Neuronal stem cell (in vitro differentiated cells): Measurements from ENCODE around the gene CIT.
A peak's percentile ranks its signal among the peaks of the same experiment; 100 is the strongest.

Experiments
- DNase-seq: peaks from one replicate; pipeline ENCODE4 v3.0.0-alpha.2; 2013; ENCODE audit warnings: low spot score
- H2AFZ ChIP-seq: one replicate; pipeline ENCODE4 v1.6.1; 2013; ENCODE audit warnings: mild to moderate bottlenecking, low read length, inconsistent platforms
- H2AK5ac ChIP-seq: 2 replicates; pipeline ENCODE4 v1.6.1; 2013; ENCODE audit warnings: low read depth, mild to moderate bottlenecking, inconsistent platforms, low read length, moderate library complexity, mixed read lengths
- H2BK120ac ChIP-seq: 2 replicates; pipeline ENCODE4 v1.6.1; 2013; ENCODE audit warnings: low read depth, mild to moderate bottlenecking, inconsistent platforms, low read length, moderate library complexity, mixed read lengths
- H2BK12ac ChIP-seq: one replicate; pipeline ENCODE4 v1.6.1; 2013; ENCODE audit warnings: low read length, inconsistent platforms
- H2BK15ac ChIP-seq: 2 replicates; pipeline ENCODE4 v1.6.1; 2013; ENCODE audit warnings: mild to moderate bottlenecking, low read length, inconsistent platforms, mixed read lengths
- H2BK5ac ChIP-seq: one replicate; pipeline ENCODE4 v1.6.1; 2013; ENCODE audit warnings: inconsistent platforms, mild to moderate bottlenecking, low read length, moderate library complexity
- H3K14ac ChIP-seq: one replicate; pipeline ENCODE4 v1.6.1; 2013; ENCODE audit warnings: low read length, inconsistent platforms
- H3K18ac ChIP-seq: 2 replicates; pipeline ENCODE4 v1.6.1; 2013; ENCODE audit warnings: low read length, inconsistent platforms
- H3K23ac ChIP-seq: 2 replicates; pipeline ENCODE4 v1.6.1; 2013; ENCODE audit warnings: low read depth, mild to moderate bottlenecking, mixed read lengths, low read length, inconsistent platforms; ENCODE audit not compliant: poor library complexity
- H3K27ac ChIP-seq: replicated peaks from 3 replicates; pipeline ENCODE4 v1.5.1; 2013; ENCODE audit warnings: low read length, inconsistent platforms
- H3K27me3 ChIP-seq, 3 experiments: 2 replicates each; pipeline ENCODE4 v1.6.1; 2013; ENCODE audit warnings: low read length in 3 of 3, mild to moderate bottlenecking in 2 of 3, inconsistent platforms in 1 of 3, low read depth in 1 of 3, mixed read lengths in 1 of 3, moderate library complexity in 1 of 3; ENCODE audit not compliant: control insufficient read depth in 3 of 3, insufficient read depth in 3 of 3
- H3K36me3 ChIP-seq, 2 donors: replicated peaks in 1 of 2; 2 replicates each; pipeline ENCODE4 v1.6.1; 2013; ENCODE audit warnings: low read length in 2 of 2; ENCODE audit not compliant: control insufficient read depth in 2 of 2, insufficient read depth in 2 of 2
- H3K4ac ChIP-seq: 2 replicates; pipeline ENCODE4 v1.6.1; 2013; ENCODE audit warnings: inconsistent platforms, mild to moderate bottlenecking, low read length, moderate library complexity
- H3K4me1 ChIP-seq, 2 donors: 1 replicate in 1 of 2; 2 replicates in 1 of 2; pipeline ENCODE4 v1.6.1; 2013; ENCODE audit warnings: low read length in 2 of 2, low read depth in 1 of 2; ENCODE audit not compliant: control insufficient read depth in 2 of 2, insufficient read depth in 1 of 2
- H3K4me2 ChIP-seq: one replicate; pipeline ENCODE4 v1.6.1; 2013; ENCODE audit warnings: mild to moderate bottlenecking, low read length, inconsistent platforms; ENCODE audit not compliant: insufficient read depth, poor library complexity, severe bottlenecking
- H3K4me3 ChIP-seq, 2 donors: 2 replicates each; pipeline ENCODE4 v1.5.1; 2013; ENCODE audit warnings: low read length in 2 of 2, mild to moderate bottlenecking in 2 of 2, inconsistent platforms in 1 of 2, moderate library complexity in 1 of 2
- H3K79me1 ChIP-seq: one replicate; pipeline ENCODE4 v1.6.1; 2013; ENCODE audit warnings: low read depth, mild to moderate bottlenecking, inconsistent platforms, low read length, moderate library complexity
- H3K9ac ChIP-seq: one replicate; pipeline ENCODE4 v1.6.1; 2013; ENCODE audit warnings: mild to moderate bottlenecking, low read depth, low read length, inconsistent platforms; ENCODE audit not compliant: poor library complexity
- H3K9me3 ChIP-seq, 2 donors: replicated peaks in 1 of 2; 2 replicates each; pipeline versions ENCODE3 to v1.6.1; 2013; ENCODE audit warnings: low read length in 2 of 2, mild to moderate bottlenecking in 2 of 2, inconsistent platforms in 1 of 2, low read depth in 1 of 2, mixed read lengths in 1 of 2, moderate library complexity in 1 of 2; ENCODE audit not compliant: control insufficient read depth in 2 of 2, insufficient read depth in 1 of 2
- H4K8ac ChIP-seq: one replicate; pipeline ENCODE4 v1.6.1; 2013; ENCODE audit warnings: low read depth, mild to moderate bottlenecking, inconsistent platforms, low read length, moderate library complexity
- H4K91ac ChIP-seq: one replicate; pipeline ENCODE4 v1.6.1; 2013; ENCODE audit warnings: low read length, low read depth, mild to moderate bottlenecking, inconsistent platforms; ENCODE audit not compliant: poor library complexity
- WGBS, 2 donors: extraction: QIAGEN DNeasy Blood & Tissue Kit; methylation state at CpG; one replicate each; pipeline ENCODE4 v1.1.7; 2013; ENCODE audit warnings: missing lambda C conversion rate in 2 of 2, mixed read lengths in 1 of 2; ENCODE audit not compliant: insufficient read length in 2 of 2, insufficient replicate concordance in 1 of 2; ENCODE audit errors: extremely low coverage in 2 of 2; 5-methylcytosine and 5-hydroxymethylcytosine counted together

Gene CIT

GRCh38 chr12:119679490-119679889 lies 197.6 kb downstream of the CIT start:
- peaks cover 49 to 81% of the 10 kb centered on the region in 2 donors for H3K36me3 ChIP-seq
- no peak overlapping the region for H2BK15ac ChIP-seq

GRCh38 chr12:119679081-119679480 lies 198.0 kb downstream of the CIT start:
- Histone ChIP-seq H3K18ac (no peak overlapping the region), H2AK5ac (no peak overlapping the region), H3K9ac (no peak overlapping the region), H3K4me2 (no peak overlapping the region), H2BK5ac (no peak overlapping the region), H3K36me3 (peaks cover 53 to 85% of the 10 kb centered on the region in 2 donors), H3K4me3 (no peak overlapping the region), H3K4me1 (no peaks in the 10 kb centered on the region), H3K14ac (no peak overlapping the region), H3K9me3 (no peaks in the 10 kb centered on the region), H2BK120ac (no peak overlapping the region), H3K4ac (no peak overlapping the region), H3K27me3 (no peaks in the 10 kb centered on the region), H2AFZ (no peak overlapping the region), H2BK12ac (no peak overlapping the region), H2BK15ac (no peak overlapping the region), H3K27ac (no peak overlapping the region), H3K23ac (no peak overlapping the region), H4K8ac (no peak overlapping the region), H3K79me1 (no peaks in the 10 kb centered on the region), H4K91ac (no peak overlapping the region)
- no peak for DNase-seq
- no CpG with 5 or more reads among the region's 5 CpGs for WGBS, 2 donors

More at GRCh38 chr12:119679490-119679889, 197.6 kb downstream of the CIT start:
- no peak for DNase-seq
- Histone ChIP-seq H3K27ac (no peak overlapping the region), H2BK5ac (no peak overlapping the region), H4K91ac (no peak overlapping the region), H2BK12ac (no peak overlapping the region), H3K23ac (no peak overlapping the region), H3K4me1 (no peaks in the 10 kb centered on the region), H3K4me3 (peak overlapping the region in 1 of 2 donors; percentile 48), H3K4me2 (no peak overlapping the region), H2AK5ac (no peak overlapping the region), H3K18ac (no peak overlapping the region), H4K8ac (no peak overlapping the region), H2AFZ (no peak overlapping the region), H3K9me3 (no peaks in the 10 kb centered on the region), H3K14ac (no peak overlapping the region), H3K4ac (no peak overlapping the region), H2BK120ac (no peak overlapping the region), H3K27me3 (no peaks in the 10 kb centered on the region), H3K79me1 (no peaks in the 10 kb centered on the region), H3K9ac (no peak overlapping the region)
- no CpG with 5 or more reads among the region's 10 CpGs for WGBS, 2 donors

DNA sequence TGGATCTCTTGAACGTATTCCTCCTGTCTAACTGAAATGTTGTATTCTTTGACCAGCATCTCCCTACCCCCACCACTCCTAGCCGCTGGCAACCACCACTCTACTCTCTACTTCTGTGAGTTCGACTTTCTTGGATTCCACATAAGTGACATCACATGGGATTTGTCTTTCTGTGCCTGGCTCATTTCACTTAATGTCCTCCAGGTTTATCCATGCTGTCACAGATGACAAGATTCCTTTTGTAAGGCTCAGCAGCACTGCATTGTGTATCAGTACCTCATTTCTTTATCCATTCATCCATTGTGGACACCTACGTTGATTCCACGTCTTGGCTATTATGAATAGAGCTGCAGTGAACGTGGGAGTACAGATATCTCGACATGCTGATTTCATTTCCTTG lies 198.7 kb downstream of the CIT start:
- H3K18ac ChIP-seq: no peak overlapping the region
- no peak overlapping the region for H2BK120ac ChIP-seq
- H3K27ac ChIP-seq: no peak overlapping the region
- H2AK5ac ChIP-seq: no peak overlapping the region
- H3K9me3 ChIP-seq: no peaks in the 10 kb centered on the region
- no peak overlapping the region for H2BK12ac ChIP-seq
- no peaks in the 10 kb centered on the region for H3K79me1 ChIP-seq
- no peak overlapping the region for H3K4me3 ChIP-seq
- H2BK5ac ChIP-seq: no peak overlapping the region
- H3K4me1 ChIP-seq: no peaks in the 10 kb centered on the region
- no peak overlapping the region for H2BK15ac ChIP-seq
- no peak overlapping the region for H3K4me2 ChIP-seq
- no peak for DNase-seq
- no peaks in the 10 kb centered on the region for H3K27me3 ChIP-seq
- no peak overlapping the region for H4K91ac ChIP-seq
- no CpG with 5 or more reads among the region's 7 CpGs for WGBS, 2 donors
- H3K4ac ChIP-seq: no peak overlapping the region
- no peak overlapping the region for H3K23ac ChIP-seq
- no peak overlapping the region for H3K9ac ChIP-seq
- H3K14ac ChIP-seq: no peak overlapping the region
- H4K8ac ChIP-seq: no peak overlapping the region
- peaks cover 59 to 92% of the 10 kb centered on the region in 2 donors for H3K36me3 ChIP-seq
- no peak overlapping the region for H2AFZ ChIP-seq

- H3K4me3 ChIP-seq: no peak overlapping the region
- H3K4me1 ChIP-seq: no peaks in the 10 kb centered on the region
- H2BK120ac ChIP-seq: no peak overlapping the region
- no peak overlapping the region for H2AFZ ChIP-seq
- no peak overlapping the region for H3K18ac ChIP-seq
- no peak overlapping the region for H3K4me2 ChIP-seq
- H2BK12ac ChIP-seq: no peak overlapping the region
- H3K79me1 ChIP-seq: no peaks in the 10 kb centered on the region
- no peak for DNase-seq
- no peak overlapping the region for H3K23ac ChIP-seq
- H3K27me3 ChIP-seq: no peaks in the 10 kb centered on the region
- no peaks in the 10 kb centered on the region for H3K9me3 ChIP-seq
- no peak overlapping the region for H4K8ac ChIP-seq
- no peak overlapping the region for H3K4ac ChIP-seq
- no CpG with 5 or more reads among the region's 13 CpGs for WGBS, 2 donors
- H2AK5ac ChIP-seq: no peak overlapping the region
- H3K9ac ChIP-seq: no peak overlapping the region
- H3K36me3 ChIP-seq: peaks cover 66 to 98% of the 10 kb centered on the region in 2 donors
- H3K27ac ChIP-seq: no peak overlapping the region
- H4K91ac ChIP-seq: no peak overlapping the region
- no peak overlapping the region for H3K14ac ChIP-seq
- no peak overlapping the region for H2BK15ac ChIP-seq
- no peak overlapping the region for H2BK5ac ChIP-seq
Observed at GRCh38 chr12:119676573-119676972, 200.5 kb downstream of the CIT start.
